ENCODE measurements around the gene FLII.

GRCh38 chr17:18257268-18257981 is 1.1 kb downstream of the FLII start:
- TF ChIP-seq CTCF (conservative IDR thresholded peaks at IDR 0.05), result no peak
- no peak for TF ChIP-seq EZH2 (IDR thresholded peaks at IDR 0.05; ENCODE audit: low read depth)
